Embryonic facial prominence (tissue), 1 donor: ENCODE results near the gene PXN.
A peak's percentile ranks its signal among the peaks of the same experiment; 100 is the strongest.

Experiments used
- DNase-seq: peaks from one replicate; pipeline ENCODE4 v3.0.0-alpha.2; 2016; ENCODE audit errors: extremely low spot score

Gene PXN

DNA sequence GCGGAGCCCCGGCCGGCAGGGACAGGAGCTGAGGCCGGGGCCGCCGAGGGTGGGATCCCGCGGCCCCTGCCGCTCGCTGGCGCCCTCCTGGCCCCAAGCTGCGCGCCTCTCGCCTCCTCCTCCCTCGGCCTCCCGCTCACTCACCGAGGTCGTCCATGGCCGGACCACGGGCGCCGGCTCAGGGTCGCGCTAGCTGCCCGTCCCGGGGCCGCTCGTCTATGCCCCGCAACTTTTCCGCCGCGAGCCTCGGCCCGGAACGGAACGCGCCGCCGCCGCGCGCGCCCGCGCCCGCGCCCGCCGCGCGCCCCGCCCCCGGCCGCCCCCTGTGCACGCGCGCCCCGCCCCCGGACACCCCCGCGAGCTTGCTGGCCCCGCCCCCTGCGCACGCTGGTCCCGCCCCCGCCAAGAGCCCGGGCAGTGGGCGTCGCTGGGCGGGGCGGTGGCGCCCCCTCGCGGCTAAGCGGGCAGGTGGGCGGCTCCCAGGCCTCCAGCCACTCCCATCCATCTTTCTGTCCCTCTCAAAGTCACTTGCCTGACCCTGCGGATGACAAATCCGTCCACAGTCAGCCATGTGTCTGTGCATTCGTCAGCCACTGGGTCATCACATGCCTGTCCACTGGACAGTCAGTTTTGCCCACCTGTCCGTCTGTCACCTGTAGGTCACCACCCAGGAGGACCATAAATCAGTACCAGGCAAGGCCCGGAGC is at the start of gene PXN:
PXN (minus strand) TSS at position 258 of the 707 bp plus-strand sequence; CDS start at position 157, 101 bp downstream.
- DNase-seq, result peak; percentile 63

DNA sequence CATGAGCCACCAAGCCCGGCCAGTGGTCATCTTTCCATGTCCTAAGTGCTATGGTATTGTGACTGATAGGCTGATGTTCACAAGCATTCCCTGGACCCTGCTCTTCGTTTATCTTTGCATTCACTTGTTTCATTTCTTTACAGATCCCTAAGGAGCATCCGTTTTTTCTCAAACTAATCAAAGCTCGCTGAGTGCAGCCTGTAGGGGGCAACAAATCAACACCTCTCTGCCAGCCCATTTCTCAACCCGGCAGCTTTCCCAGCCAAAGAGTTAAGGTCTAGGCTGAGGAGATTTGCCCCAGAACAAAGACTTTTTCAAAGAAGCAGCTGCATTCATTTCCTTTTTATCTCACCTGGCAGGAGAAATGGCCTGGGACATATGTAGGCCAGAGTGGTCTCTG is 48.7 kb upstream of the PXN start:
- DNase-seq, result no peak

DNA sequence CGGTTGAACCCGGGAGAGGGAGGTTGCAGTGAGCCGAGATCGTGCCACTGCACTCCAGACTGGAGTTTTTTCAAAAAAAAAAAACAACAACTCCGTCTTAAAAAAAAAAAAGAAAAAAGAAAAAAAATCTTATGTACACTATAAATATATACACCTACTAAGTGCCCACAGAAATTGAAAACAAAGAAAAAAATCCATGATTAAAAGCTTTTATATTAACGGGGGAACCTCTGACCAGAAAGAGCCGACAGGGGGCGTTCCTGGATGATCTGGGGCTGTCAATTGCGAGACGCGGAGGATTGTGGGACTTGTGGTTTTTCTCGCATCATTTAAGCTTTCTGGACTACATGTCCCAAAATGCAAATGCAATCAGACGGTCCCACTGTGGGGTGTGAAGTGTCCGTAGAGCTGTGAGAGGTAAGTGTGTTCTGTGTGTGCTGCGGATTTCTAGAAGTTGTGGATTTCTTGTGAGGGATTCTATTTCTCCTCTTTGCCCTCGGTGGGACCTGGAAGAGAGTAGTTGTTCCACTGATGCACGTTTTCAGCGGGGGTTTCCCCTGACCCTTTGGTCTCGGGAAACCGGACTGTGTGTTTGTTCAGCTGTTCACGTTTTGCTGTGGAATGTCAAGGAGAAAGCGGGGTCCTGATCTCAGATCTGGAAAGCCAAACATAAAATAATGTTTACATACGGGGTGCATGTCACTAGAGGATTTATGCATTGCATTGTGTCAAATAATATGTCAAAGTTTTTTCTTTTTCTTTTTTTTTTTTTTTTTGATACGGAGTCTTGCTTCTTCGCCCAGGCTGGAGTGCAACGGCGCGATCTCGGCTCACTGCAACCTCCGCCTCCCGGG is 36.7 kb upstream of the PXN start, which contains the start of gene SIRT4:
SIRT4 (plus strand) TSS at position 360 of the 854 bp plus-strand sequence. CDS start 1,241 bp downstream, outside the sequence.
- DNase-seq, result peak; percentile 90

DNA sequence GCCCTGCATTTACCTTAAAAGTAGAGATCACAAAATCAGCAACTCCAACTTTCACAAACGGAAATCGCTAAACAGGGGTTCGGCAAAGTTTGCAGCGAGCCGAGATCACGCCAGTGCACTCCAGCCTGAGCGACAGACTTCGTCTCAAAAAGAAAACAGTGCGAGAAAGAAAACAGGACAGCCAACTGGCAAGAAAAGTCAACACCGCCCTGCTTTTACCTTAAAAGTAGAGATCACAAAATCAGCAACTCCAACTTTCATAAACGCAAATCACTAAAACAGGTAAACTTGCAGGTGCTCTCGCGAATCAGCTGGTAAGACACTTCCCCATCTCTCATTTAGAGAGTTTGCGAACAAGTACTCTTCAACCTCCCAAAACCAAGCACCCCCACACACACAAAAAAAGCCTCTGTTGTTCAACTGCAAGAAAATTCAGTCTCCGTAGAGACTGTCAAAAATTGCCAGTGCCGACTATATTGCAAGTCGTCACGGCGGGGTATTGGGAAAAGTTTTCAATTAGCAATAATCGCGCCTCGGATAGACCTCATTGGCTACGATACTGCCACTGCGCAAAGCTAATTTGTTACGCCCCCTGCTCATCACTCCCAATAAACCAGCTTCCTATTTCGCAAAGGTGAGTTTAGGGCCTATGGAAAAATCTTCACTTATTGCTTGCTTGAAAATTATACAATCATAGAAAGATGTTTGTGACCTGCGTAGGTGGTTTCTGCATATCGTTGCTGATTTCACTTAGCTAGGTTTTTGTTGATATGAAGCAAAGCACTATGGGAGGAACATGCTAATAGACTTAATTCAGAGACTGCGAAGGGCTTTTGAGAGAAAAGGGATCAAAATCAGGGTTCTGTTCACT is 27.4 kb upstream of the PXN start, which contains the start of gene RNU4-1:
RNU4-1 (minus strand) TSS at position 577 of the 871 bp plus-strand sequence.
- DNase-seq, result peak; percentile 80

DNA sequence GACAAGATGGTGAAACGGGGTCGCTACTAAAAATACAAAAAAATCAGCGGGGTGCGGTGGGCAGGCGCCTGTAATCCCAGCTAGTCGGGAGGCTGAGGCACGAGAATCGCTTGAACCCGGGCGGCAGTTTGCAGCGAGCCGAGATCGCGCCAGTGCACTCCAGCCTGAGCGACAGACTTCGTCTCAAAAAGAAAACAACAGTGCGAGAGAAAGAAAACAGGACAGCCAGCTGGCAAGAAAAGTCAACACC is 26.8 kb upstream of the PXN start:
- no peak for DNase-seq

DNA sequence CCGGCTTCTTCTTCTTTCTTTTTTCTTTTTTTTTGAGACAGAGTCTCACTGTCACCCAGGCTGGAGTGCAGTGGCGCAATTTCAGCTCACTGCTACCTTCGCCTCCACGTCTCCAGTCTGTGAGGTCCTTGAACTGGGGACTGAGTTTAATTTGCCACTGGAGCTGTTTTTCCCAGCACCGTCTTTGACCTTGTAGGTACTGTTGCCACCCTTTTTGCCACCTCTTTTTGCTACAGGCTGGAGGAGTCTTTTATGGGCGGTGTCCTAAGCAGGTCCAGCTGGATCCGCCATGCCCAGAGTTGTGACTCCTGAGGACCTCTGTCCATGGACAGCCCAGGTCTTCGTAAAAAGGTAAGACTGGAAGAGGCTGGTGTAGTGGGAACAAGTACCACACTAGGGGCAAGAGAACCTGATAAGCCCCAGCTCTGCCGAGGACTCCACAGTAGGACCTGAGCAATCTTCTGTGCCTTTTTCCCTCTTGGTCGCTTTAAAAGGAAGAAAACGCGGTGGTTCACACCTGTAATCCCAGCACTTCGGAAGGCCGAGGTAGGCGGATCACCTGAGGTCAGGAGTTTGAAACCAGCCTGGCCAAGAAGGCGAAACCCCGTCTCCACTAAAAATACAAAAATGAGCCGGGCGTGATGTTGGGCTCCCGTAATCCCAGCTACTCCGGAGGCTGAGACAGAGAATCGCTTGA is 25.2 kb upstream of the PXN start:
- DNase-seq, result no peak

DNA sequence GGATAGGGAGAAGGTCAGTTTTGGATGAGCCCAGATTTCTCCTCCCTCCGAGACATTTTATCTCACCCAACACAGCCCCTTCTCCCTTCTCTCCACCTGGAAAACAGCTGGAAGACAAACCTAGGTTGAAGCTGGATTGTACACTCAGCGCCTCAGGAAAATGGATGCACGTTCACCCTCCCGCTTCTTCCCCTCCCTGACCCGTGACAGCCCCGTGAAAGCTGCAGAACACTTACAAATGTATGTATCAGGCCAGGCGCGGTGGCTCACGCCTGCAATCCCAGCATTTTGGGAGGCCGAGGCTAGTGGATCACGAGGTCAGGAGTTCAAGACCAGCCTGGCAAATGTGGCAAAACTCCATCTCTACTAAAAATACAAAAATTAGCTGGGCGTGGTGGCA is 22.0 kb upstream of the PXN start:
- DNase-seq, result no peak

DNA sequence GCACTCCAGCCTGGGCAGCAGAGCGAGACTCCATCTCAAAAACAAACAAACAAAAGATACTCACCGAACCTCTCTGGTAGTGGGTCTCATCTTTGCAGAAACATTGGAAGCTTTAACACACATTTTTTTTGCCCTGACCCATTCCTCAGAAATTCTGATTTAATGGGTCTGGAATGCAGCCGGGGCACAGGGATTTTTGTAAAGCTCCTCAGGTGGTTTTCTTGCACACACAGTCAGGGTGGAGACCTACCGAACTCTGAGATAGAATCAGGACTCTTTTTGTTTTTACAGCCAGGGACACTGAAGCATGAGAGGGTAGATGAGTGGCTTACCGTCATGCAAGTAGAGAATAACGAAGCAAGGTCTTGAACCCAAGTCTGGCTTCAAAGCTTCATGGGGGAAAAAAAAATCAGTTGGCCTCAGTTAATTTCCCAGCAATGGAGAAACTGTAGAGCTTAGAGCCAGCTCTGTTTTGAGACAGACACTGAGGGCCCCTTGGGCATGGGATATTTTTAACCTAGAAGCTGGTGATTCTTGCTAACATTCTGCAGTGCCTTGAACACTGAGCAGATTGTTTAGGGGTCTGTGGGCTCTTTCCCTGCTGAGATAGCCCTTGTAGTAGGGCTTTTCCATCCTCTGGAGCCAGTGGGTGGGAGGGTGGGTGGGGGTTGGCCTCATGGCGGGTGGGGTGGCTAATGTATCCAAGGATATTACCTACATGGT is 21.4 kb upstream of the PXN start:
- DNase-seq, result no peak

DNA sequence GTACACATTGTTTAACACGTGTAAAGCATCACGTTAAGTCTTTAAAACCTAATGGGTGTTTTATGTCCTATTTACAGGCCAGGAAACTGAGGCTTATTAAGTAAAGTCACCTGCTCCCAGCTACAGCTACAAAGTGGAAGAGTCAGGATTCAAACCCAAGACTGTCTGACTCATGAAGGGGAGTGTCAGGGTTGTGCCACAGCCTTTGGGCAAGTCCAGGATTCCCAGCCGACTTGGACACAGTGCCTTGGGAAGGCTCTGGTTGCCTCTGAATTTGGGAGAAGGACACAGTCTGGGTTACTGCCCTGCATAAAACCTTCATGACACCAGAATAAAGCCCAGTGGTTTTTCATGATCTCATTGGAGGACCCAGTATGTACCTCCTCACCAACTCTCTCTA is 18.9 kb upstream of the PXN start:
- no peak for DNase-seq

DNA sequence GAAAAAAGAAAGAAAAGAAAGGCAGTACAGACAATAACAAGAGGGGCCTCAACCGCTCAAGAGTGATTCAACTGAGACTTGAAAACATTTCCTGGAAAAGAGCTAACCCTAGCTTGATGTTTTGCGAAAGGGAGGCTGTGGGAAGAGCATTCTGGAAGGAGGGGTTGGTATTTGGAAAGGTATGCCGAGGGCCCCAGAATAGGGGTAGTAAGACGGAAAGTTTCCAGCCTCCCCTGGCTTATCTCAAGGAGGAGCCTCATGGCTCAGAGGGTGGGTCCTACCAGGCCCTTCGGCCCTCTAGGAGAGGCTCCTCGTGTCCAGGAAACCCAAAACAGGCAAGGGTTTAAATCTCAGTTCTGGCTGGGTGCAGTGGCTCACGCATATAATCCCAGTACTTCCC is 17.8 kb upstream of the PXN start:
- no peak for DNase-seq

DNA sequence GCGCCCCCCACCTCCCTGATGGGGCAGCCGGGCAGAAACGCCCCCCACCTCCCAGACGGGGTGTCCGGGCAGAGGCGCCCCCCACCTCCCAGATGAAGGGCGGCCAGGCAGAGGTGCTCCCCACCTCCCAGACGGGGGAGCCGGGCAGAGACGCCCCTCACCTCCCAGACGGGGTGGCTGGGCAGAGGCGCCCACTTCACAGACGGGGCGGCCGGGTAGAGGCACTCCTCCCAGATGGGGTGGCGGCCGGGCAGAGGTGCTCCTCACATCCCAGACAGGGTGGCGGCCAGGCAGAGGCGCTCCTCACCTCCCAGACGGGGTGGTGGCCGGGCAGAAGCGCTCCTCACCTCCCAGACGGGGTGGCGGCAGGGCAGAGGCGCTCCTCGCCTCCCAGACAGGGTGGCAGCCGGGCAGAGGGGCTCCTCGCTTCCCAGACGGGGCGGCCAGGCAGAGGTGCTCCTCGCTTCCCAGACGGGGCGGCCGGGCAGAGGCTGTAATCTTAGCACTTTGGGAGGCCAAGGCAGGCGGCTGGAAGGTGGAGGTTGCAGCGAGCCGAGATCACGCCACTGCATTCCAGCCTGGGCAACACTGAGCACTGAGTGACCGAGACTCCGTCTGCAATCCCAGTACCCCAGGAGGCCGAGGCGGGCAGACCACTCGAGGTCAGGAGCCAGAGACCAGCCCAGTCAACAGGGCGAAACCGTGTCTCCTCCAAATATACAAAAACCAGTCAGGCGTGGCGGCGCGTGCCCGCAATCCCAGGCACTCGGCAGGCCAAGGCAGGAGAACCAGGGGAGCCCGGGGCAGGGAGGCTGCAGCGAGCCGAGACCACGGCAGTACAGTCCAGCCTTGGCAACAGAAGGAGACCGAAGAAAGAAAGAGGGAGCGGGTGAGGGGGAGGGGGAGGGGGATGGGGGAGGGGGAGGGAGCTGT is 12.9 kb upstream of the PXN start:
- DNase-seq, result no peak

DNA sequence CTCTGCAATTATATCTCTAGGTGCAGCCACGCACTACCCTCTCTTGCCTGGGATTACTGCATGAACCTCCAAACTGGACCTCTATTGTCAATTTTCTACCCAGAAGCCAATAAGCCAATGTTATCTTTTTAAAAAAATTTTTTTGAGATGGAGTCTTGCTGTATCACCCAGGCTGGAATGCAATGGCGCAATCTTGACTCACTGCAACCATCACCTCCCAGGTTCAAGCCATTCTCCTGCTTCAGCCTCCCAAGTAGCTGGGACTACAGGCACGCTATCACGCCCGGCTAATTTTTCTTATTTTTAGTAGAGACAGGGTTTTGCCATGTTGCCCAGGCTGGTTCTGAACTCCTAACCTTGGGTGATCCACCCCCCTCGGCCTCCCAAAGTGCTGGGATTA is 11.2 kb upstream of the PXN start:
- DNase-seq, result no peak

DNA sequence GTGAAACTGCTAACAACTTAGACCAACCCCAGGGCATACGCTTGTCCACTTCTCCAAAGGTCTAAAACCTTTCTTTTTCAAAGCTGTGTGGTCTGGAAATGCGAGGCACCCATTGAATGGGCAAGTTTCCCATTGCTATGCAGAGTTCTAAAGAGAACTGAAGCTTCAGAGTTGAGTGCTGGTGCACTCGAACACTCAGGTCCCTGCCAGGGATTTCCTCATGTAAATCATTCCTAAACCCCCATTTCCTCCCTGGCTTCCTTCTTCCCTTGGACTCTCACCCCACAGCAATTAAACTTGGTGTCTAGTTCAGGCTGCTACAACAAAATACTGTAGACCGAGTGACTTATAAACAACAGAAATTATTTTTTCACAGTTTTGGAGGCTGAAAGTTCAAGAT is 2.2 kb upstream of the PXN start:
- DNase-seq, result no peak

DNA sequence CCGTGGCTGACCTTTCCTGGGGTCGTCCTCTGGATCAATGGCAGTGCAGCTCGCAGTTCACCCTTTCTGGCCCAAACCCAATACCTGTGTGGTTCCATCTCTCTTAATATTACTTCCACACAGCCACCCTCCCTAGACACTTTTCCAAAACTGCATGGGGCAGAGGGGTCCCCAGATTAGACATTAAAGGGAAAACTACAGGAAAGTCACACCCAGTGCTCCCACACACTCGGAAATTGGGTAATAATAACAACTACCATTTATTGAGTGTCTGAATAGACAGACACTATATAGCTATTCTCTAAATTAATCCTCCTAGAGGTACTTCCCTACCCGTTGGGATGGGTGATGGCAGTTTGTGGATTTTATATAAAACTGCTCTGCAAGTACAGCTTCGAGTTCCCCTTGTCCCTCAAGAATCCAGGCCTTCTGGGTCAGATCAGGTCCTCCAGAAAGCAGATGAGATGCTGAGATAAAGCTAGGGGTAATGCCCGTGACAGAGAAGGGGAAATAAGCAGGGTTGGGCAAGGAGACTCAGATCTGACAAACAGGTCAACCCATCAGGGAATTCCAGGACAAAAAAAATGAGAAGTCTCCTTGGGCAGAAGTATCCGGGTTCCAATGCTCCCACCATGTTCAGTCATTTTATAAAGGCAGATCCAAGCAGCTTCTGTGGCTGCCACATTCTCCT is 795 bp upstream of the PXN start:
- DNase-seq, result no peak

DNA sequence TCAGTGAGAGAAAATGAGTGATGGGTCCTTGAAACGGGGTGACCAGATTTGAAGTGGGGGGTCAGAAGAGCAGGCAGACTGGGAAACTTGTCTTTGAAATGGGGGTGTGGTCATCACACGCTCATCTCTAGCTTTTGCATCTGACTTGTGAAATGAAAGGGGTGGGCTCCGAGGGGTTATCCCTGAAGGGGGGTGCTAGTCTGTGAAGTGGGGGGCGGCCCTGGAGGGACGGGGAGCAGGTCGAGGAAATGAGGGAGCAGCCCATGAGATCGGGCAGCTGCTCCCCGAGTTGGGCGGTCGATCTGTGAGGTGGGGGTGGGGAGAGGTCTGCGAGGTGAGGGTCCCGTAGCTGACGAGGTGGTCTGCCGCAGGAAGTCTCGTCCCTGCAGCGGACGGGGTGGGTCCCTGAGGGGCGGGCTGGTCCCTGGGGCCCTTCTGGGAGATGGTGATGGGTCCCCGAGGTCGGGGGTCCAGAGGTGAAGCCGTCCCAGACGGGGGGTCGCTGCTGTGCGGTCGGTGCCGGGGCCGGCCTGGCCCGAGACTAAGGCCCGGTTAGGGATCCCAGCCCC is 542 bp downstream of the PXN start:
- no peak for DNase-seq

DNA sequence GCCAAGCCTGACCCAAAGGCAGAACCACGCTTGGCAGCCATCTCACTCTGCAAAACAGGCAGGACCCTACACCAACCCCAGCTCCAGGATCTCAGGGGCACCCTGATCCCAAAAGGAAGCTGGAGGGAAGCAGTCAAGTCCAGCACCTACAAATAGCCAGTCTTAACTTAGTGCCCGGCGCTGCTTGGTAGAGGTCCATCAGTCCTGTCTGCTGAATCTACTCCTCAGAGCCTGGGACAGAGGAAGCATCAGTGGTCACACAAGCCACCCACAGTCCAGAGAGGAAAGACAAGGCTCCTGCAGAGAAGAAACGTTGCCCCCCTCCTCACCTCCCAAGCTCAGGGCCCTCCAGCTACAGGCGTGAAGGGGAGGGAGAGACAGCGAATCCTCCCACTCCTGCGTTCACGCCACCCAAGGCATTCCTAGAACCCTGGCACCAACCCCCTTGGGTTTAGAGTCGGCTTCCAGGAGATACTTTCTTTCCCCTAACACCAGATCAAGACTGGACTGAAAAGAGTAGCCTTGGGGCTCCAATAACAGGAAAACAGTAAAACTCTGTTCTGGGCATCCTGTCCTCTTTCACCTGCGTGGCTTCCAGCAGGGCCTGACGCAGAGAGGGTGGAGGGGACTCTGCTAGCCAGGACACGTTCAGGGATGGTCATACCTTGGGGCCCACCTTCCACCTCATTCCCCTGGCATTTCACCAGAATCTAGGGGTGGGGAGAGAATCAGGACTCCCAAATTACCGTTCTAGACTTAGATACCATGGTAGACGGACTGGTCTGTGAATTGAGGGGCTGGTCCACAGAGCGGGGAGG is 1.2 kb downstream of the PXN start:
- DNase-seq, result no peak

DNA sequence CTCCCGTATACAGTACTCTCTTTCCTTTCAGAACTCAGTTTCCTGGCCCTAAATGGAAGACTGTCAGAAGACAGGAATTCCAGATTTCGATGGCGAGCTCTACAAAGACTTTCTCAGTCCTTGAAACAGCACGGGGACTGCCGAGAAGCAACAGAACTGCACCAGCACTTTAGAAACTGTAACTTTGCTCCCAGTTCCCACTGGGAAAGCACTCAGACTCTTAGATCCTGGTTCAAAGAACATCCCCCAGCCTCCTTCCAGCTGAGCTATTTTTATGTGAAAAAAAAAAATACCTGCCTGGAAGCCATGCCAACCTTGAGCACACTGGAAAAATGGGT is 1.8 kb downstream of the PXN start:
- DNase-seq, result no peak
